HL-60 (cell line): ENCODE measurements around the gene CD63.

Experiments used
- DNase-seq, 2 experiments: peaks; one replicate each; pipeline ENCODE4 v3.0.0-alpha.2; 2010 to 2020; ENCODE audit warnings: low read depth in 1 of 2, low spot score in 1 of 2
- H3K27ac ChIP-seq: fragments of 250-450 bp; sonication (Bioruptor Pico); replicated peaks from 2 replicates; pipeline ENCODE4 v1.5.1; 2020; ENCODE audit warnings: mild to moderate bottlenecking, moderate library complexity
- H3K27me3 ChIP-seq: fragments of 250-450 bp; sonication (Bioruptor Pico); 2 replicates; pipeline ENCODE4 v1.5.1; 2021; ENCODE audit warnings: mild to moderate bottlenecking, moderate library complexity; ENCODE audit not compliant: insufficient read depth, poor library complexity, severe bottlenecking
- H3K4me3 ChIP-seq: replicated peaks from 2 replicates; pipeline ENCODE4 v1.5.1; 2011; ENCODE audit warnings: mild to moderate bottlenecking, control low read depth, low read length; ENCODE audit not compliant: insufficient read depth
- GABPA ChIP-seq: IDR thresholded peaks from 2 replicates; pipeline ENCODE4 v1.6.1; 2012; ENCODE audit warnings: low read depth
- POLR2AphosphoS5 ChIP-seq: IDR thresholded peaks from 2 replicates; pipeline ENCODE4 v1.6.1; 2012; ENCODE audit warnings: low read depth
- REST ChIP-seq: IDR thresholded peaks from 2 replicates; pipeline ENCODE4 v1.6.1; 2012; ENCODE audit warnings: low read depth; ENCODE audit not compliant: insufficient replicate concordance
- SPI1 ChIP-seq: IDR thresholded peaks from 2 replicates; pipeline ENCODE4 v1.6.1; 2012; ENCODE audit warnings: low read depth, mild to moderate bottlenecking, borderline replicate concordance
- TF ChIP-seq, protein P1 (sequence below): IDR thresholded peaks from one replicate; pipeline ENCODE4 v1.5.1; 2011; ENCODE audit warnings: low read length, control low read depth, inconsistent platforms; ENCODE audit not compliant: insufficient read depth

CD63 gene

DNA sequence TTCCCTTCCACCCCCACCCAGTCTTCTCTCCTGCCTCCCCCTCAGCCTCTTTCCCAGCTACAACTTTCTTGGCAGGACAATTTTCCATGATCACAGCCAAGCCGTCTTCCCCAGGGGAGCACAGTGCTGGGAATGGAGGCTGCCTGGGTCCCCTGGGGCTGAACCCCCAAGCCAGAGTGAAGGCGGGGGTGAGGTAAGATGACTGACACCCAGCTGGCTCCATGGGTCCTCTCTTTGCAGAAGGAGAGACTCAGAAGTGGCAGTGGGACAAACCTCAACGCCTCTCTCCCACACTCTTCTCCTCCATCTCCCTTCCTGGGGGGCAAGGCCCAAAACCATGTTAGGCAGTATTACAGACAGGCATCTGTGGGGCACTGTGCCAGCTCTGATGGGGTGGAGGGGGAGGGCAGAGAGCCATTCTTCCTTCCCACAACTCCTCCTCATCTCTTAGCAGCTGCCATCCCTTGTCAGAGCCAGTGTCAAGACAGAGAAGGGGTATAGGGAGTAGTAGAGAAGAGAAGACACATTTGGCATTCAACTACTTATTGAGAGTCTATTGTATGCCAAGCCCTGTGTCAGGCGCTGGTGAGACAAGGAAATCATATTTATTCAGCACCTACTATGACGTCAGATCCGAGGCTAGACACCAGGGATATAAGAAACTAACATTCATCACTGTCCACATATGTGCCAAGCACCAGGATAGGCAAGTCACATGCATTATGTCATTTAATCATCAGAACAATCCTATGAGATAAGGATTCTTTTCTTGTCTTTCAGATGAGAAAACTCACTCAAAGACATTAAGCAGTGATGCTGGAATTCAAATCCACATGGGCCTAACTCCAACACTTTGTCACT is 24.7 kb downstream of the CD63 start:
- peaks cover 8% of the 10 kb centered on the region for H3K27me3 ChIP-seq
- H3K27ac ChIP-seq: no peak overlapping the region
- DNase-seq: no peak

GRCh38 chr12:55703288-55703687 is 25.5 kb downstream of the CD63 start:
- H3K27ac ChIP-seq: no peak overlapping the region
- DNase-seq: no peak
- H3K4me3 ChIP-seq: no peak overlapping the region
- peaks cover 8% of the 10 kb centered on the region for H3K27me3 ChIP-seq
- no peak for TF ChIP-seq SPI1
- TF ChIP-seq, protein P1, sequence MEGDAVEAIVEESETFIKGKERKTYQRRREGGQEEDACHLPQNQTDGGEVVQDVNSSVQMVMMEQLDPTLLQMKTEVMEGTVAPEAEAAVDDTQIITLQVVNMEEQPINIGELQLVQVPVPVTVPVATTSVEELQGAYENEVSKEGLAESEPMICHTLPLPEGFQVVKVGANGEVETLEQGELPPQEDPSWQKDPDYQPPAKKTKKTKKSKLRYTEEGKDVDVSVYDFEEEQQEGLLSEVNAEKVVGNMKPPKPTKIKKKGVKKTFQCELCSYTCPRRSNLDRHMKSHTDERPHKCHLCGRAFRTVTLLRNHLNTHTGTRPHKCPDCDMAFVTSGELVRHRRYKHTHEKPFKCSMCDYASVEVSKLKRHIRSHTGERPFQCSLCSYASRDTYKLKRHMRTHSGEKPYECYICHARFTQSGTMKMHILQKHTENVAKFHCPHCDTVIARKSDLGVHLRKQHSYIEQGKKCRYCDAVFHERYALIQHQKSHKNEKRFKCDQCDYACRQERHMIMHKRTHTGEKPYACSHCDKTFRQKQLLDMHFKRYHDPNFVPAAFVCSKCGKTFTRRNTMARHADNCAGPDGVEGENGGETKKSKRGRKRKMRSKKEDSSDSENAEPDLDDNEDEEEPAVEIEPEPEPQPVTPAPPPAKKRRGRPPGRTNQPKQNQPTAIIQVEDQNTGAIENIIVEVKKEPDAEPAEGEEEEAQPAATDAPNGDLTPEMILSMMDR: no peak
- no peak for TF ChIP-seq REST

More for the DNA sequence above, 24.7 kb downstream of the CD63 start:
- H3K4me3 ChIP-seq: no peak overlapping the region
- TF ChIP-seq, protein P1: no peak
- TF ChIP-seq REST (no peak), SPI1 (no peak), GABPA (no peak), POLR2AphosphoS5 (no peak)

GRCh38 chr12:55702861-55703260 is 25.9 kb downstream of the CD63 start:
- peaks cover 8% of the 10 kb centered on the region for H3K27me3 ChIP-seq
- no peak overlapping the region for H3K4me3 ChIP-seq
- no peak for DNase-seq
- no peak overlapping the region for H3K27ac ChIP-seq
- TF ChIP-seq GABPA (no peak), REST (no peak), POLR2AphosphoS5 (no peak), SPI1 (no peak)
- TF ChIP-seq, protein P1: no peak
